SK-N-SH (cell line): ENCODE measurements around the gene EEA1. TPM values are rescaled to one million over a fixed set of nuclear protein-coding genes. Genes with fewer than 3 reads are reported as not detected.

Experiments used
- CTCF ChIA-PET: fragments of 300-600, 350-600 bp; formaldehyde crosslinking; extraction: SDS; loops from one replicate; lab custom pipeline; 2021; lab: Yijun Ruan, JAX
- POLR2A ChIA-PET: fragments of 350-600 bp; sonication (Branson Sonifier 250); formaldehyde crosslinking; extraction: SDS; loops from one replicate; lab custom pipeline; 2020; ENCODE audit warnings: antibody characterized with exemption, inconsistent platforms; lab: Yijun Ruan, JAX
- DNase-seq: peaks from one replicate; pipeline ENCODE4 v3.0.0; 2012
- H2AFZ ChIP-seq: fragments of 200-600 bp; sonication (generic); 2 replicates; pipeline ENCODE4 v1.8.1; 2016; ENCODE audit warnings: antibody characterized with exemption, mild to moderate bottlenecking, low read depth
- H3F3A ChIP-seq: fragments of 200-600 bp; sonication (generic); replicated peaks from 2 replicates; pipeline ENCODE3; 2016; ENCODE audit warnings: antibody characterized with exemption, mild to moderate bottlenecking; ENCODE audit not compliant: insufficient read depth
- H3K27ac ChIP-seq, 2 experiments: fragments of 200-500 bp in 1 of 2; fragments of 200-600 bp in 1 of 2; sonication (Bioruptor generic) in 1 of 2; sonication (generic), shearing (Covaris generic) in 1 of 2; 2 replicates each; pipeline versions ENCODE4 v1.5.1 to v1.6.1; 2014 to 2016; ENCODE audit warnings: low read depth in 2 of 2, inconsistent platforms in 1 of 2, low read length in 1 of 2, mild to moderate bottlenecking in 1 of 2, mixed read lengths in 1 of 2
- H3K27me3 ChIP-seq: fragments of 200-600 bp; sonication (generic), shearing (Covaris generic); 2 replicates; pipeline ENCODE4 v1.6.1; 2016; ENCODE audit warnings: mixed run types; ENCODE audit not compliant: insufficient read depth
- H3K36me3 ChIP-seq, 2 experiments: fragments of 200-500 bp in 1 of 2; fragments of 200-600 bp in 1 of 2; sonication (Bioruptor generic) in 1 of 2; sonication (generic) in 1 of 2; replicated peaks in 1 of 2; 2 replicates each; pipeline versions ENCODE3 to v1.5.1; 2014 to 2016; ENCODE audit warnings: low read length in 1 of 2, mild to moderate bottlenecking in 1 of 2; ENCODE audit not compliant: insufficient read depth in 2 of 2, control insufficient read depth in 1 of 2
- H3K4me1 ChIP-seq, 2 experiments: fragments of 200-500 bp in 1 of 2; fragments of 200-600 bp in 1 of 2; sonication (Bioruptor generic) in 1 of 2; sonication (generic), shearing (Covaris generic) in 1 of 2; 2 replicates each; pipeline versions ENCODE4 v1.5.1 to v1.6.1; 2014 to 2016; ENCODE audit warnings: low read depth in 1 of 2, low read length in 1 of 2, mixed run types in 1 of 2; ENCODE audit not compliant: insufficient read depth in 2 of 2, control insufficient read depth in 1 of 2
- H3K4me2 ChIP-seq: fragments of 200-600 bp; sonication (generic), shearing (Covaris generic); 2 replicates; pipeline ENCODE4 v1.6.1; 2017; ENCODE audit warnings: mixed run types
- H3K4me3 ChIP-seq, 2 experiments: fragments of 200-500 bp in 1 of 2; fragments of 200-600 bp in 1 of 2; sonication (Bioruptor generic) in 1 of 2; sonication (generic), shearing (Covaris generic) in 1 of 2; 2 replicates each; pipeline versions ENCODE4 v1.5.1 to v1.8.1; 2014 to 2016; ENCODE audit warnings: low read depth in 2 of 2, inconsistent platforms in 1 of 2, low read length in 1 of 2, mild to moderate bottlenecking in 1 of 2, mixed read lengths in 1 of 2, moderate library complexity in 1 of 2
- H3K79me2 ChIP-seq: fragments of 200-600 bp; sonication (generic); 2 replicates; pipeline ENCODE4 v1.8.1; 2017; ENCODE audit warnings: mild to moderate bottlenecking; ENCODE audit not compliant: insufficient read depth
- H3K9ac ChIP-seq: fragments of 200-600 bp; sonication (generic); 2 replicates; pipeline ENCODE4 v1.6.1; 2017; ENCODE audit warnings: mixed run types
- H3K9me2 ChIP-seq: fragments of 200-600 bp; sonication (generic); 2 replicates; pipeline ENCODE4 v1.6.1; 2017; ENCODE audit warnings: mixed run types
- H3K9me3 ChIP-seq: fragments of 200-600 bp; sonication (generic); 2 replicates; pipeline ENCODE4 v1.6.1; 2017; ENCODE audit warnings: mixed run types, mild to moderate bottlenecking, moderate library complexity
- H4K20me1 ChIP-seq: fragments of 200-600 bp; sonication (generic); 2 replicates; pipeline ENCODE4 v1.6.1; 2017; ENCODE audit warnings: mild to moderate bottlenecking, mixed run types; ENCODE audit not compliant: insufficient read depth
- CHD2 ChIP-seq: fragments of 150-350 bp; IDR thresholded peaks from 2 replicates; pipeline ENCODE4 v1.6.1; 2018; ENCODE audit warnings: low read length; ENCODE audit not compliant: partially characterized antibody
- EP300 ChIP-seq, 2 experiments: IDR thresholded peaks; 2 replicates each; pipeline versions ENCODE4 v1.4.0 to v1.6.1; 2012; ENCODE audit warnings: borderline replicate concordance in 1 of 2, low read depth in 1 of 2, low read length in 1 of 2
- FOSL2 ChIP-seq: IDR thresholded peaks from 2 replicates; pipeline ENCODE4 v1.4.0; 2012; ENCODE audit warnings: low read depth, mild to moderate bottlenecking, moderate library complexity, borderline replicate concordance
- FOXJ3 ChIP-seq: sonication (generic); formaldehyde crosslinking; IDR thresholded peaks from 2 replicates; pipeline ENCODE4 v1.5.1; 2020; ENCODE audit warnings: mild to moderate bottlenecking, missing genetic modification reagents
- FOXM1 ChIP-seq: IDR thresholded peaks from 2 replicates; pipeline ENCODE4 v1.4.0; 2012; ENCODE audit warnings: low read depth, mild to moderate bottlenecking
- GABPA ChIP-seq: IDR thresholded peaks from 2 replicates; pipeline ENCODE4 v1.4.0; 2012; ENCODE audit warnings: low read depth, mild to moderate bottlenecking
- MAX ChIP-seq: IDR thresholded peaks from 2 replicates; pipeline ENCODE4 v1.4.0; 2012; ENCODE audit warnings: low read depth
- MEF2A ChIP-seq: IDR thresholded peaks from 2 replicates; pipeline ENCODE4 v1.4.0; 2012; ENCODE audit warnings: low read depth, borderline replicate concordance
- MXI1 ChIP-seq: IDR thresholded peaks from 2 replicates; pipeline ENCODE4 v1.6.1; 2012; ENCODE audit warnings: mild to moderate bottlenecking, low read depth, low read length, improper control_type of control experiment
- NFIC ChIP-seq: IDR thresholded peaks from 2 replicates; pipeline ENCODE4 v1.4.0; 2012; ENCODE audit warnings: borderline replicate concordance
- NRF1 ChIP-seq: IDR thresholded peaks from 2 replicates; pipeline ENCODE4 v1.6.1; 2012; ENCODE audit warnings: low read depth, mild to moderate bottlenecking, low read length
- POLR2AphosphoS5 ChIP-seq: IDR thresholded peaks from 2 replicates; pipeline ENCODE4 v1.6.1; 2012; ENCODE audit warnings: low read depth, low read length
- RAD21 ChIP-seq: IDR thresholded peaks from 2 replicates; pipeline ENCODE4 v1.6.1; 2012; ENCODE audit warnings: mild to moderate bottlenecking, low read length
- RXRA ChIP-seq: IDR thresholded peaks from 2 replicates; pipeline ENCODE4 v1.4.0; 2012; ENCODE audit warnings: low read depth, mild to moderate bottlenecking, borderline replicate concordance
- SIN3A ChIP-seq: IDR thresholded peaks from 2 replicates; pipeline ENCODE4 v1.6.1; 2012; ENCODE audit warnings: low read depth, mild to moderate bottlenecking, low read length, moderate library complexity, borderline replicate concordance
- SMC3 ChIP-seq: IDR thresholded peaks from 2 replicates; pipeline ENCODE4 v1.6.1; 2012; ENCODE audit warnings: low read depth, low read length, improper control_type of control experiment
- TAF1 ChIP-seq: IDR thresholded peaks from 2 replicates; pipeline ENCODE4 v1.6.1; 2012; ENCODE audit warnings: low read depth, mild to moderate bottlenecking, low read length, moderate library complexity, borderline replicate concordance
- USF1 ChIP-seq: IDR thresholded peaks from 2 replicates; pipeline ENCODE4 v1.4.0; 2012; ENCODE audit warnings: low read depth, borderline replicate concordance
- WGBS: methylation state at CpG from one replicate; pipeline ENCODE4 v1.1.6; 2017; ENCODE audit warnings: low lambda C conversion rate; 5-methylcytosine and 5-hydroxymethylcytosine counted together
- polyA plus RNA-seq, 3 experiments: library from polyadenylated mRNA; depleted of rRNA; stranded (reverse); fragments of >200 nt; gene quantifications; 2 replicates each; pipeline ENCODE4 v1.2.3, GENCODE V29; 2012
- TF ChIP-seq, protein P1 (sequence below): IDR thresholded peaks from 2 replicates; pipeline ENCODE4 v1.6.1; 2012; ENCODE audit warnings: mild to moderate bottlenecking, low read depth, low read length, moderate library complexity
- TF ChIP-seq, protein P2 (sequence below): fragments of 150-350 bp; IDR thresholded peaks from 2 replicates; pipeline ENCODE4 v1.6.1; 2016; ENCODE audit warnings: mild to moderate bottlenecking, low read depth, low read length
- TF ChIP-seq, protein P3 (sequence below): fragments of 150-350 bp; IDR thresholded peaks from 2 replicates; pipeline ENCODE4 v1.6.1; 2017; ENCODE audit warnings: antibody characterized with exemption, low read length, low read depth, borderline replicate concordance

Gene EEA1
- polyA plus RNA-seq, 1 of the 3 experiments (the other 2 are of a cell fraction) = 1.5 TPM

DNA sequence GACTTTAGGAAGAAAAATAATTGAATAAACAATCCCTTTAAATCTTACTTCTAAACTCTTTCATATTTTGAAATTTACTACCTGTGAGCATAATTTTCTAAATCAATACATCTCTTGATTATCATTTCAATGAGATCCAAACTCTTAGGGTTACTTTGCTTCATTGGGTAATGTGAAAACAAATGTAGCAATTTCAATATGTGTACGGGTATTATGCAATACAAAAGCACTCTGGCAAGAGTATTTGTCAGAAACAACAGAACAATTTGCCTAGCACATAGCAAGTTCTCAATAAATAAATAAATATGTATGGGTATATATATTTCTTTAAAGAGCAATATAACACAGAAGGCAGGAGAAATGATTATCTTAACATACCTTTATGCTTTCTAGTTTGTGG lies 149.2 kb downstream of the EEA1 start (continued):
- TF ChIP-seq, protein P1, sequence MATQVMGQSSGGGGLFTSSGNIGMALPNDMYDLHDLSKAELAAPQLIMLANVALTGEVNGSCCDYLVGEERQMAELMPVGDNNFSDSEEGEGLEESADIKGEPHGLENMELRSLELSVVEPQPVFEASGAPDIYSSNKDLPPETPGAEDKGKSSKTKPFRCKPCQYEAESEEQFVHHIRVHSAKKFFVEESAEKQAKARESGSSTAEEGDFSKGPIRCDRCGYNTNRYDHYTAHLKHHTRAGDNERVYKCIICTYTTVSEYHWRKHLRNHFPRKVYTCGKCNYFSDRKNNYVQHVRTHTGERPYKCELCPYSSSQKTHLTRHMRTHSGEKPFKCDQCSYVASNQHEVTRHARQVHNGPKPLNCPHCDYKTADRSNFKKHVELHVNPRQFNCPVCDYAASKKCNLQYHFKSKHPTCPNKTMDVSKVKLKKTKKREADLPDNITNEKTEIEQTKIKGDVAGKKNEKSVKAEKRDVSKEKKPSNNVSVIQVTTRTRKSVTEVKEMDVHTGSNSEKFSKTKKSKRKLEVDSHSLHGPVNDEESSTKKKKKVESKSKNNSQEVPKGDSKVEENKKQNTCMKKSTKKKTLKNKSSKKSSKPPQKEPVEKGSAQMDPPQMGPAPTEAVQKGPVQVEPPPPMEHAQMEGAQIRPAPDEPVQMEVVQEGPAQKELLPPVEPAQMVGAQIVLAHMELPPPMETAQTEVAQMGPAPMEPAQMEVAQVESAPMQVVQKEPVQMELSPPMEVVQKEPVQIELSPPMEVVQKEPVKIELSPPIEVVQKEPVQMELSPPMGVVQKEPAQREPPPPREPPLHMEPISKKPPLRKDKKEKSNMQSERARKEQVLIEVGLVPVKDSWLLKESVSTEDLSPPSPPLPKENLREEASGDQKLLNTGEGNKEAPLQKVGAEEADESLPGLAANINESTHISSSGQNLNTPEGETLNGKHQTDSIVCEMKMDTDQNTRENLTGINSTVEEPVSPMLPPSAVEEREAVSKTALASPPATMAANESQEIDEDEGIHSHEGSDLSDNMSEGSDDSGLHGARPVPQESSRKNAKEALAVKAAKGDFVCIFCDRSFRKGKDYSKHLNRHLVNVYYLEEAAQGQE = no peak
- TF ChIP-seq SIN3A (no peak), NRF1 (no peak)

- H4K20me1 ChIP-seq = no peaks in the 10 kb centered on the region
- peaks cover 64 to 69% of the 10 kb centered on the region in 2 experiments for H3K36me3 ChIP-seq
- no peak overlapping the region for H3K9ac ChIP-seq
- H3F3A ChIP-seq = no peaks in the 10 kb centered on the region
- H3K27ac ChIP-seq = no peak overlapping the region
- 80% methylated on average over 3 of the region's 3 CpGs for WGBS
- H3K4me2 ChIP-seq = no peak overlapping the region
- H3K9me2 ChIP-seq = peaks cover 6% of the 10 kb centered on the region; the same call in 1 of the 2 replicates
- no peaks in the 10 kb centered on the region; a peak in 1 of 4 replicates for H3K4me1 ChIP-seq
- H3K27me3 ChIP-seq = no peaks in the 10 kb centered on the region
- no peaks in the 10 kb centered on the region for H3K79me2 ChIP-seq
- POLR2A ChIA-PET = no interaction called here
- DNase-seq = no peak
- no peaks in the 10 kb centered on the region; the same call in 1 of the 2 replicates for H3K9me3 ChIP-seq
- no peak overlapping the region for H2AFZ ChIP-seq
- CTCF ChIA-PET = interaction anchor here (0.8 to 1.3 kb wide), 2 partner anchors 8 to 1800 kb away, joined by 4 to 5 read pairs; no protein-coding TSS in a partner anchor
- H3K4me3 ChIP-seq = no peak overlapping the region
- TF ChIP-seq POLR2AphosphoS5 (no peak), FOSL2 (no peak), TAF1 (no peak), FOXJ3 (no peak), EP300 (IDR thresholded peaks at IDR 0.05; ENCODE audit: borderline replicate concordance in 1 of 2, low read depth in 1 of 2, low read length in 1 of 2) (no peak), USF1 (no peak), RXRA (no peak), NFIC (no peak), MXI1 (no peak), MAX (no peak), MEF2A (no peak), GABPA (no peak), SMC3 (no peak), SIN3A (no peak), CHD2 (no peak), FOXM1 (no peak), RAD21 (no peak)
- TF ChIP-seq, protein P2, sequence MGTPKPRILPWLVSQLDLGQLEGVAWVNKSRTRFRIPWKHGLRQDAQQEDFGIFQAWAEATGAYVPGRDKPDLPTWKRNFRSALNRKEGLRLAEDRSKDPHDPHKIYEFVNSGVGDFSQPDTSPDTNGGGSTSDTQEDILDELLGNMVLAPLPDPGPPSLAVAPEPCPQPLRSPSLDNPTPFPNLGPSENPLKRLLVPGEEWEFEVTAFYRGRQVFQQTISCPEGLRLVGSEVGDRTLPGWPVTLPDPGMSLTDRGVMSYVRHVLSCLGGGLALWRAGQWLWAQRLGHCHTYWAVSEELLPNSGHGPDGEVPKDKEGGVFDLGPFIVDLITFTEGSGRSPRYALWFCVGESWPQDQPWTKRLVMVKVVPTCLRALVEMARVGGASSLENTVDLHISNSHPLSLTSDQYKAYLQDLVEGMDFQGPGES = no peak
- TF ChIP-seq, protein P3, sequence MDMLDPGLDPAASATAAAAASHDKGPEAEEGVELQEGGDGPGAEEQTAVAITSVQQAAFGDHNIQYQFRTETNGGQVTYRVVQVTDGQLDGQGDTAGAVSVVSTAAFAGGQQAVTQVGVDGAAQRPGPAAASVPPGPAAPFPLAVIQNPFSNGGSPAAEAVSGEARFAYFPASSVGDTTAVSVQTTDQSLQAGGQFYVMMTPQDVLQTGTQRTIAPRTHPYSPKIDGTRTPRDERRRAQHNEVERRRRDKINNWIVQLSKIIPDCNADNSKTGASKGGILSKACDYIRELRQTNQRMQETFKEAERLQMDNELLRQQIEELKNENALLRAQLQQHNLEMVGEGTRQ = no peak
Measured at GRCh38 chr12:92778525-92778924, 150.6 kb downstream of the EEA1 start.
